Fibroblast of upper back skin (primary cell): Measurements from ENCODE around the gene SUPT7L.
"Not testable (repeated sequence)": the region's sequence is repeated elsewhere in the genome, so short reads cannot be mapped to it uniquely, and the experiment has no call there.

Experiments used
- DNase-seq: peaks from one replicate; pipeline ENCODE4 v3.0.0-alpha.2; 2013

The SUPT7L gene

GRCh38 chr2:27663285-27664153 lies at the start of gene SUPT7L, which contains the start of gene SLC4A1AP:
Gene SUPT7L (minus strand): TSS chr2:27663614. CDS start chr2:27662192, 1,422 bp downstream.
Gene SLC4A1AP (plus strand): TSS chr2:27663889. CDS start chr2:27663915, 26 bp downstream.
- DNase-seq: peak; percentile 85

GRCh38 chr2:27713201-27713600 lies 49.8 kb upstream of the SUPT7L start:
- no peak for DNase-seq

GRCh38 chr2:27712522-27712921 lies 49.1 kb upstream of the SUPT7L start:
- no peak for DNase-seq

GRCh38 chr2:27711804-27712203 lies 48.4 kb upstream of the SUPT7L start:
- no peak for DNase-seq

GRCh38 chr2:27710640-27711430 lies 47.4 kb upstream of the SUPT7L start:
- no peak for DNase-seq

- DNase-seq: no peak
Observed at GRCh38 chr2:27709960-27710575, 46.7 kb upstream of the SUPT7L start.

- DNase-seq: no peak
Observed at GRCh38 chr2:27709326-27709725, 45.9 kb upstream of the SUPT7L start.

- no peak for DNase-seq
Observed at GRCh38 chr2:27708666-27709065, 45.3 kb upstream of the SUPT7L start.

GRCh38 chr2:27708257-27708654 lies 44.8 kb upstream of the SUPT7L start:
- no peak for DNase-seq

GRCh38 chr2:27707462-27708256 lies 44.2 kb upstream of the SUPT7L start:
- no peak for DNase-seq

- DNase-seq: peak; percentile 93
Observed at GRCh38 chr2:27705851-27706622, 42.6 kb upstream of the SUPT7L start.

- no peak for DNase-seq
Observed at GRCh38 chr2:27704342-27704876, 41.0 kb upstream of the SUPT7L start.

GRCh38 chr2:27703638-27704341 lies 40.4 kb upstream of the SUPT7L start:
- peak; percentile 97 for DNase-seq

- no peak for DNase-seq
Observed at GRCh38 chr2:27702302-27702701, 38.9 kb upstream of the SUPT7L start.

- peak; percentile 40 for DNase-seq
Observed at GRCh38 chr2:27701676-27702075, 38.3 kb upstream of the SUPT7L start.

- DNase-seq: no peak
Observed at GRCh38 chr2:27697660-27698059, 34.2 kb upstream of the SUPT7L start.

- no peak for DNase-seq
Observed at GRCh38 chr2:27690052-27690451, 26.6 kb upstream of the SUPT7L start.

- no peak for DNase-seq
Observed at GRCh38 chr2:27689424-27689823, 26.0 kb upstream of the SUPT7L start.

- no peak for DNase-seq
Observed at GRCh38 chr2:27687232-27687631, 23.8 kb upstream of the SUPT7L start.

- no peak for DNase-seq
Observed at GRCh38 chr2:27685577-27685976, 22.2 kb upstream of the SUPT7L start.

GRCh38 chr2:27685006-27685405 lies 21.6 kb upstream of the SUPT7L start:
- DNase-seq: not testable (repeated sequence)
